NCI-H446 treated with DMSO at 0.1 percent for 48 hours (cell line): ENCODE data around the gene DCDC2.
"Not testable (repeated sequence)": the region's sequence is repeated elsewhere in the genome, so short reads cannot be mapped to it uniquely, and the experiment has no call there.

Experiments used
- DNase-seq: peaks from one replicate; lab custom pipeline; 2025; lab: John Stamatoyannopoulos, UW

The DCDC2 gene

GRCh38 chr6:24146871-24147270 lies 211.0 kb downstream of the DCDC2 start:
- DNase-seq, result no peak

GRCh38 chr6:24145690-24146131 lies 212.1 kb downstream of the DCDC2 start:
- no peak for DNase-seq

DNA sequence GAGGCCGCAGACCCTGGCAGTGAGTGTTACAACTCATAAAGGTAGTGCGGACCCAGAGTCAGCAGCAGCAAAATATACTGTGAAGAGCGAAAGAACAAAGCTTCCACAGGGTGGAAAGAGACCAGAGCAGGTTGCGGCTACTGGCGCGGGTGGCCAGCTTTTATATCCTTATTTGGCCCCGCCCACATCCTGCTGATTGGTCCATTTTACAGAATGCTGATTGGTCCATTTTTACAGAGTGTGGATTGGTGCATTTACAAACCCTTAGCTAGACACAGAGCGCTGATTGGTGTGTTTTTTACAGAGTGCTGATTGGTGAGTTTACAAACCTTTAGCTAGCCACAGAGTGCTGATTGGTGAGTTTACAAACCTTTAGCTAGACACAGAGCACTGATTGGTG lies 215.1 kb downstream of the DCDC2 start:
- not testable (repeated sequence) for DNase-seq

DNA sequence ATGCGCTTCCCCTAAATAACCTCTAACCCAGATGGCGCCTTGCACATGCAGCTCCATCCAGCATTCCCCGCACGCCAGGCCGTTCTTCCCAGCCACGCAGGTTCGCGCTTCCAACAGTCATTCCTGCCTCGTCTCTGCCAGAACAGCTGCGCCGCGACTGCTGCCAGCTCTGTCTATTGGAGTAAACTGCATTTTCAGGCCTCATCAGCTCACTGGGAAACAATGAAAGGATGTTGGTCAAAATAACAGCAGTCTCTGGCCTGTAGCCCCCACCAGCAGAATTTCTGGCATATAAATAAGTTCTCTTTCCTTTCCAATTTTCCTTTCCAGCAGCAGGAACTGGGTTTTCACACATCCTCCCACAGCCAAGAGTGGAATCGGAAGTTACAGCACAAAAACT lies 217.3 kb downstream of the DCDC2 start:
- peak; percentile 75 for DNase-seq

- no peak for DNase-seq
Observed at GRCh38 chr6:24139639-24140038, 218.2 kb downstream of the DCDC2 start.

- DNase-seq, result no peak
Observed at GRCh38 chr6:24139080-24139479, 218.8 kb downstream of the DCDC2 start.

- DNase-seq, result no peak
Observed at GRCh38 chr6:24131751-24132150, 226.1 kb downstream of the DCDC2 start.

GRCh38 chr6:24127316-24127715 lies 230.5 kb downstream of the DCDC2 start:
- no peak for DNase-seq

DNA sequence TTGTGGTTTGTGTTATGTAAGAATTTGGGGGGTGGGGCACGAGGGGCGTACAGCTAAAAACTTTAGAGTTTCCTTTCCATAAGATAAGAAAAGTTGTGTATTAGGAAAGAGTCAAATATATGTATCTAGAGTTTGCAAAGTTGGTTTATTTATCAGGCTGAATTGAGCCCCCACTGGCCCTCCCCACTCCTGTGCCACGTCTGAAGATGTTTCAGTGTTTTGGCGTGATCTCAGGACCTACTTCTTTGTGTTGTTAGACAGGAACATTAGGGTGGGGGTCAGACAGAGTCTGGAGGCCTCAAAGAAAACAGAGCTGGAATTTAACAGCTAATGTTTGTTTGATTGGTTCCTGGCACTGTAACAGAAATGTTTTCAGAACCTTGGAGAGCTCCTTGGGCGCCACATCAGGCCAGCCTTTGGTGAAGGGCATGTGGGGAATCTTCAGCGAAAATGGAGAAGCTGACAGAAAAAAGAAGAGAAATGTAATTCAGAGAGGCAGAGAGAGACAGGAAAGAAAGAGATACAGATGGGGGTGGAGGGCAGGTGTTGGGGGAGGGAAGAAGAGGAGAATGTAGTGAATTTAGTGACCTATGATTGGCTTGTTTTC lies 231.2 kb downstream of the DCDC2 start:
- DNase-seq, result no peak

- peak; percentile 64 for DNase-seq
Observed at GRCh38 chr6:24125980-24126379, 231.9 kb downstream of the DCDC2 start, which contains the start of gene NRSN1. TSS of gene NRSN1 (plus strand) at chr6:24126215. CDS start at chr6:24134328, 8,113 bp downstream.

DNA sequence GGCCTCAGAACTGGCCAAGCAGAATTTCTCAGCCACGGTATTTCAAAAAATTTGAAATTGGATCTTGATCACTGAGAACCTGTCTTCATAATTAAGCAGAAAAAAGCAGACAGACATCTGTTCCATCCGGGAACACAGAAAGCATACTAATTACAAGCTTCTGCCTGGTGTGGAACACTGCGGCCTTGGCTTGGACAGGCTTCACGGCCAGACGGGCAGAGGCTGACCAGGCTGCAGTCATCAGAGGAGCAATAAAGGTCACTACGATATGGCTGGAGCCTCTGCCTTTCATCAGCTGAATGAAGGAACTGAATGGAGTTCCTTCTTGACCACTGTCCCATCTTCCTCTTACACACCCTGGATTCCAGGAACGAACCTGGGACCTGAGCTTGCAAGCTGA lies 235.7 kb downstream of the DCDC2 start:
- peak; percentile 24 for DNase-seq
